GM19193 (cell line): ENCODE measurements around the gene HDHD5.

ENCODE experiments used
- POLR2A ChIP-seq: IDR thresholded peaks from 4 replicates; pipeline ENCODE4 v1.6.1; 2011; ENCODE audit not compliant: insufficient read depth, insufficient read length; ENCODE audit errors: extremely low read depth

HDHD5 gene

GRCh38 chr22:17164392-17165024, 5.4 kb upstream of the HDHD5 start:
- TF ChIP-seq POLR2A = no peak

- TF ChIP-seq POLR2A = no peak
Observed at GRCh38 chr22:17162731-17163130, 3.7 kb upstream of the HDHD5 start.

GRCh38 chr22:17161991-17162390, 2.9 kb upstream of the HDHD5 start:
- TF ChIP-seq POLR2A = no peak

GRCh38 chr22:17159504-17159951, 451 bp upstream of the HDHD5 start:
- no peak for TF ChIP-seq POLR2A

- TF ChIP-seq POLR2A = no peak
Observed at GRCh38 chr22:17158176-17158567, 905 bp downstream of the HDHD5 start.

- TF ChIP-seq POLR2A = no peak
Observed at GRCh38 chr22:17157714-17158113, 1.4 kb downstream of the HDHD5 start.

GRCh38 chr22:17155941-17156340, 3.1 kb downstream of the HDHD5 start:
- TF ChIP-seq POLR2A = no peak

GRCh38 chr22:17152971-17153370, 6.1 kb downstream of the HDHD5 start:
- TF ChIP-seq POLR2A = no peak

GRCh38 chr22:17152340-17152739, 6.7 kb downstream of the HDHD5 start:
- TF ChIP-seq POLR2A = no peak

- TF ChIP-seq POLR2A = no peak
Observed at GRCh38 chr22:17149076-17149815, 9.8 kb downstream of the HDHD5 start.

GRCh38 chr22:17145021-17145680, 13.9 kb downstream of the HDHD5 start:
- TF ChIP-seq POLR2A = no peak

GRCh38 chr22:17143826-17144225, 15.3 kb downstream of the HDHD5 start:
- TF ChIP-seq POLR2A = no peak

GRCh38 chr22:17143101-17143500, 16.0 kb downstream of the HDHD5 start:
- no peak for TF ChIP-seq POLR2A

- no peak for TF ChIP-seq POLR2A
Observed at GRCh38 chr22:17140826-17141766, 18.0 kb downstream of the HDHD5 start.

GRCh38 chr22:17140022-17140421, 19.1 kb downstream of the HDHD5 start:
- TF ChIP-seq POLR2A = no peak

GRCh38 chr22:17138513-17138912, 20.6 kb downstream of the HDHD5 start:
- TF ChIP-seq POLR2A = no peak
